Vagina (tissue), 2 donors: ENCODE results near the gene ST6GALNAC3. TPM values are rescaled to one million over a fixed set of nuclear protein-coding genes. Genes with fewer than 3 reads are reported as not detected.
A peak's percentile ranks its signal among the peaks of the same experiment; 100 is the strongest.

Experiments
- DNase-seq, 2 donors: peaks; one replicate each; pipeline ENCODE4 v3.0.0-alpha.2; 2017; ENCODE audit errors: extremely low spot score in 2 of 2
- H3K27ac ChIP-seq: fragments of 200-600 bp; sonication (generic); one replicate; pipeline ENCODE4 v1.5.1; 2019
- H3K27me3 ChIP-seq: fragments of 200-600 bp; sonication (generic); one replicate; pipeline ENCODE4 v1.5.1; 2019
- H3K36me3 ChIP-seq, 2 donors: fragments of 200-600 bp; sonication (generic); one replicate each; pipeline ENCODE4 v1.5.1; 2017 to 2019
- H3K4me1 ChIP-seq: fragments of 200-600 bp; sonication (generic); one replicate; pipeline ENCODE4 v1.5.1; 2019
- H3K4me3 ChIP-seq, 2 donors: fragments of 200-600 bp; sonication (generic); 1 replicate in 1 of 2; 2 replicates in 1 of 2; pipeline ENCODE4 v1.5.1; 2016 to 2019
- H3K9me3 ChIP-seq: fragments of 200-600 bp; sonication (generic); one replicate; pipeline ENCODE4 v1.5.1; 2019
- POLR2A ChIP-seq, 2 donors: fragments of 450-650 bp; IDR thresholded peaks; one replicate each; pipeline ENCODE4 v1.6.1; 2017; ENCODE audit warnings: antibody characterized with exemption in 2 of 2, mild to moderate bottlenecking in 2 of 2, moderate library complexity in 2 of 2
- POLR2AphosphoS5 ChIP-seq, 2 donors: sonication (generic); formaldehyde crosslinking; IDR thresholded peaks; one replicate each; pipeline ENCODE4 v1.9.0; 2017; ENCODE audit warnings: antibody characterized with exemption in 2 of 2, mild to moderate bottlenecking in 2 of 2, low read depth in 1 of 2; ENCODE audit not compliant: insufficient read depth in 1 of 2
- intact Hi-C: fragments of 100-400 bp; cut with DNase I; formaldehyde crosslinking; loops from one replicate; pipeline ENCODE4 v1.15.1; 2023
- total RNA-seq: library from RNA; depleted of rRNA; stranded (reverse); fragments of >200 nt; gene quantifications from one replicate; pipeline ENCODE4 v1.2.3, GENCODE V29; 2016
- TF ChIP-seq, protein P1 (sequence below), 3 experiments: fragments of 450-650 bp in 2 of 3; fragments of 200-600 bp in 1 of 3; sonication (generic) in 1 of 3; IDR thresholded peaks; one replicate each; pipeline ENCODE4 v1.5.1; 2017 to 2019; ENCODE audit warnings: antibody characterized with exemption in 3 of 3, mild to moderate bottlenecking in 2 of 3, moderate library complexity in 2 of 3

Gene ST6GALNAC3
- total RNA-seq, 1 donor from 2014 or later: 21.1 TPM

DNA sequence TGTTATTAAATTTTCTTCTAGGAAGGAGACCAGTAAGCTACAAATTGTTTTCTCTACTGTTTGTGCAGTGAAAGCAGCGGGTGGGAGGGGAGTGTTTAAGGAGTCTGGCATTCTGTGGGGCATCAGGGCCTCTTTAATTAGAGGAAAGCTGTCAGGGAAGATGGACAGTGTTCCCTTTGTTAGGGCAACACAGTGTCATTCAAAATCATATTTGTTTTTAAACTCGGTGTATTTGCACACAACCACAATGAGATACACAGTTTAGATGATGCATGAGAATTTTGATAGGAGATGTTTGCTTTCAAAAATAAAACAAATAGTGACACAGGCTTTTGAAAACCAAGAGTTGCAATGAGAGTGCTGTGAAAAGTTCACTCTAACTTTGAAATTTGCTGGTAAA lies 15.1 kb upstream of the ST6GALNAC3 start:
- Histone ChIP-seq H3K4me1 (no peaks in the 10 kb centered on the region), H3K27ac (no peak overlapping the region), H3K27me3 (no peaks in the 10 kb centered on the region), H3K4me3 (no peak overlapping the region), H3K36me3 (no peaks in the 10 kb centered on the region), H3K9me3 (no peaks in the 10 kb centered on the region)
- TF ChIP-seq POLR2A (IDR thresholded peaks at IDR 0.05): no peak
- no peak for TF ChIP-seq POLR2AphosphoS5 (IDR thresholded peaks at IDR 0.05; ENCODE audit: insufficient read depth in 1 of 2, low read depth in 1 of 2)
- TF ChIP-seq, protein P1, sequence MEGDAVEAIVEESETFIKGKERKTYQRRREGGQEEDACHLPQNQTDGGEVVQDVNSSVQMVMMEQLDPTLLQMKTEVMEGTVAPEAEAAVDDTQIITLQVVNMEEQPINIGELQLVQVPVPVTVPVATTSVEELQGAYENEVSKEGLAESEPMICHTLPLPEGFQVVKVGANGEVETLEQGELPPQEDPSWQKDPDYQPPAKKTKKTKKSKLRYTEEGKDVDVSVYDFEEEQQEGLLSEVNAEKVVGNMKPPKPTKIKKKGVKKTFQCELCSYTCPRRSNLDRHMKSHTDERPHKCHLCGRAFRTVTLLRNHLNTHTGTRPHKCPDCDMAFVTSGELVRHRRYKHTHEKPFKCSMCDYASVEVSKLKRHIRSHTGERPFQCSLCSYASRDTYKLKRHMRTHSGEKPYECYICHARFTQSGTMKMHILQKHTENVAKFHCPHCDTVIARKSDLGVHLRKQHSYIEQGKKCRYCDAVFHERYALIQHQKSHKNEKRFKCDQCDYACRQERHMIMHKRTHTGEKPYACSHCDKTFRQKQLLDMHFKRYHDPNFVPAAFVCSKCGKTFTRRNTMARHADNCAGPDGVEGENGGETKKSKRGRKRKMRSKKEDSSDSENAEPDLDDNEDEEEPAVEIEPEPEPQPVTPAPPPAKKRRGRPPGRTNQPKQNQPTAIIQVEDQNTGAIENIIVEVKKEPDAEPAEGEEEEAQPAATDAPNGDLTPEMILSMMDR (IDR thresholded peaks at IDR 0.05): no peak
- intact Hi-C loops: no loop called here
- DNase-seq: no peak

DNA sequence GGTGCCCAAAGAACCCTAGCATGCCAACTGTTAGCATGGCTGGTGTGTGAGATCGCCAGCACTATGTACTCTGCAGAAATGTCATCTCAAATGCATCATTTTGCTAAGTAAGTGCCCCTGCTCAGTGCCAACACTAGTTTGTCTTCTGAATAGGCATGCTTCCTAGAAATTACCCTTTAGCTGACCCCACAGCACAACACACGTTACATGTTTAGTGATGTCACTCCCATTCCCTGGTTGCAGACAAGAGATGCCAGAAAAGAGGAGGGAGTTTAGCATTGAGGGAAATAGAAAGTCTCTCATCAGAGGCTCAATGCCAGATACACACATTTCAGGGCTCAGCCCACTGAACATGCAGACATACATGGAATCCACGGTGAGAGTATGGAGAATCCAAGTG lies 9.3 kb upstream of the ST6GALNAC3 start:
- Histone ChIP-seq H3K27me3 (no peaks in the 10 kb centered on the region), H3K9me3 (no peaks in the 10 kb centered on the region), H3K4me3 (no peak overlapping the region), H3K4me1 (no peaks in the 10 kb centered on the region), H3K27ac (no peak overlapping the region), H3K36me3 (no peaks in the 10 kb centered on the region)
- TF ChIP-seq POLR2AphosphoS5 (IDR thresholded peaks at IDR 0.05; ENCODE audit: insufficient read depth in 1 of 2, low read depth in 1 of 2) (no peak), POLR2A (IDR thresholded peaks at IDR 0.05) (no peak)
- TF ChIP-seq, protein P1 (IDR thresholded peaks at IDR 0.05): no peak
- no peak for DNase-seq
- intact Hi-C loops: no loop called here

DNA sequence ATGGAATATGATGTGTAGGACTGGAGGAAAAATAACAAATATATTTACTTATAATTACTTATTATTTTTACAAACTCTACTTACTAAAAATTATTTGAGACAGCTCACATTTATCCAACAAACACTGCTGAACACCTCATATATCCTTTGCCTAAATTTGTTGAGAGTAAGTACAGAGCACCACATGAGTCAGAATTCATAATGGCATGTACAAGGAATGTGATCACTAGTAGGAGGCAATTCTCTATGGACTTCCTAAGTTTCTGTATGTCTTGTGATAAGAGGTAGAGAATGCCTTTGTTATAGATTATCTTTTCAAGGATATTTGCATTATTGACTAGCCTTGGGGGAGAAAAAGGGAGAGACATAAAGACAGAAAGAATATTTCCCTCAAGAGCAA lies 8.2 kb upstream of the ST6GALNAC3 start:
- no peaks in the 10 kb centered on the region for H3K36me3 ChIP-seq
- DNase-seq: no peak
- intact Hi-C loops: no loop called here

DNA sequence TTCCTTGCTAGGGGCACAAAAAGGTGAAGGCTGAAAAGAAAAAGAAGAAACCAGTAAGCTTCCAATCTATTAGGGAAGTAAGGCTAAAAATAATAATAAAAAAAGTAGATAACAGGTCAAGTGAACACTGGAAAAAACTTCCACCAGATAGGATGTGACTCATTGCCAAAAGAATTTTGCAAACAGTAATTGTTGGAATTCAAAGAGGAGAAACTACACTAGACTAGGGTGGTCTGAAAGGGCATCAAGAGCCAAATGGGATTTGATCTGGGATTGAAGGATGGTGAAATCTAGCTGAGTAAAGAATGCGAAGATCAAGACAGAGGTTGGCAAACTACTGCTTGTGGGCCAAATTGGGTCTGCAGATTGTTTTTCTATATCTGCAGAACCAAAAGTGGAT lies 6.0 kb upstream of the ST6GALNAC3 start:
- no peak for DNase-seq

More for the DNA sequence above, 8.2 kb upstream of the ST6GALNAC3 start:
- H3K9me3 ChIP-seq: no peaks in the 10 kb centered on the region
- no peak overlapping the region for H3K4me3 ChIP-seq
- H3K4me1 ChIP-seq: no peaks in the 10 kb centered on the region
- TF ChIP-seq, protein P1 (IDR thresholded peaks at IDR 0.05): no peak
- TF ChIP-seq POLR2A (IDR thresholded peaks at IDR 0.05) (no peak), POLR2AphosphoS5 (IDR thresholded peaks at IDR 0.05; ENCODE audit: insufficient read depth in 1 of 2, low read depth in 1 of 2) (no peak)
- no peak overlapping the region for H3K27ac ChIP-seq
- no peaks in the 10 kb centered on the region for H3K27me3 ChIP-seq

DNA sequence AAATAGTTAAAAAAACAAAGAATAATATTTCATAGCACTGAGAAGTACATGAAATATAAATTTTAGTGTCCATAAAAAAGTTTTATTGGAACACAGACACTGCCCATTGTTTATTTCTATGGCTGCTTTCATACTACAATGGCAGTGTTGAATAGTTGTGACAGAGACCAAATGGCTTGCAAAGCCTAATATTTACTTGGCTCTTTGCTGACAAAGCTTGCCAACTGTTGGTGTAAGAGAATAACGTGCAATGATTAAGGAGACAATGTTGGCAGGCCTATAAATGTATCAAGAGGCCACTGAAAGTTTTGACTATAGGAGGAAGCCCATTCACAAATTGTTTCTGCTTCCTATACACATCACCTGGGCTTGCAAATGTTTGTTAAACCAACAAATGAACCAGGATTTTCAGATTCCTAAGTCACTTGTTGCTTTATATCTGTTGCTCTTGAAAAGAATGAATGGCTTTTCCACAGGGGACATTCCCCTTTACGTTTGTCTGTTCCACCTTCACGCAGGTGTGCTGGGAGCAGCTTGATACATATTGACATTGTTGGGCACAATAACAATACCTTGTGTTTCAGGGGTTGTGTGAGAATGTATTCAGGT lies 5.5 kb upstream of the ST6GALNAC3 start:
- no peak for DNase-seq
- Histone ChIP-seq H3K9me3 (no peaks in the 10 kb centered on the region), H3K27me3 (no peaks in the 10 kb centered on the region), H3K4me1 (no peaks in the 10 kb centered on the region), H3K36me3 (no peaks in the 10 kb centered on the region), H3K4me3 (no peak overlapping the region), H3K27ac (no peak overlapping the region)
- intact Hi-C loops: no loop called here
- TF ChIP-seq POLR2A (IDR thresholded peaks at IDR 0.05) (no peak), POLR2AphosphoS5 (IDR thresholded peaks at IDR 0.05; ENCODE audit: insufficient read depth in 1 of 2, low read depth in 1 of 2) (no peak)
- TF ChIP-seq, protein P1 (IDR thresholded peaks at IDR 0.05): no peak

More for the DNA sequence above, 6.0 kb upstream of the ST6GALNAC3 start:
- H3K27me3 ChIP-seq: no peaks in the 10 kb centered on the region
- H3K4me1 ChIP-seq: no peaks in the 10 kb centered on the region
- H3K4me3 ChIP-seq: no peak overlapping the region
- H3K27ac ChIP-seq: no peak overlapping the region
- no peaks in the 10 kb centered on the region for H3K9me3 ChIP-seq
- TF ChIP-seq, protein P1 (IDR thresholded peaks at IDR 0.05): no peak
- TF ChIP-seq POLR2AphosphoS5 (IDR thresholded peaks at IDR 0.05; ENCODE audit: insufficient read depth in 1 of 2, low read depth in 1 of 2): peak in 1 of 2 donors; percentile 29
- intact Hi-C loops: no loop called here
- H3K36me3 ChIP-seq: no peaks in the 10 kb centered on the region
